T-helper 2 cell treated with Interferon-gamma antibody and Interleukin-4, amounts not matched to agents 5 μg/mL and 100 μg/mL, for 36 hours (primary cell): Measurements from ENCODE around the gene WDPCP.
"Not testable (repeated sequence)": the region's sequence is repeated elsewhere in the genome, so short reads cannot be mapped to it uniquely, and the experiment has no call there.

Experiments used
- DNase-seq: peaks from one replicate; pipeline ENCODE4 v3.0.0; 2021; ENCODE audit warnings: low spot score
- H3K27ac Mint-ChIP-seq: one replicate; pipeline ENCODE4 v1.8.0; 2021; ENCODE audit warnings: mild to moderate bottlenecking, mixed read lengths
- H3K27me3 Mint-ChIP-seq: one replicate; pipeline ENCODE4 v1.8.0; 2021; ENCODE audit warnings: low read depth, mixed read lengths
- H3K36me3 Mint-ChIP-seq: one replicate; pipeline ENCODE4 v1.8.0; 2021; ENCODE audit warnings: low read depth, mixed read lengths
- H3K4me1 Mint-ChIP-seq: one replicate; pipeline ENCODE4 v1.8.0; 2021; ENCODE audit warnings: low read depth, mixed read lengths
- H3K4me3 Mint-ChIP-seq: one replicate; pipeline ENCODE4 v1.8.0; 2022; ENCODE audit warnings: mild to moderate bottlenecking, moderate library complexity, mixed read lengths
- H3K9me3 Mint-ChIP-seq: one replicate; pipeline ENCODE4 v1.8.0; 2021; ENCODE audit warnings: mixed read lengths

Gene WDPCP

GRCh38 chr2:63218800-63219526, 369.3 kb downstream of the WDPCP start:
- no peaks in the 10 kb centered on the region for H3K9me3 Mint-ChIP-seq
- no peaks in the 10 kb centered on the region for H3K27me3 Mint-ChIP-seq
- H3K27ac Mint-ChIP-seq = no peak overlapping the region
- DNase-seq = no peak
- no peaks in the 10 kb centered on the region for H3K36me3 Mint-ChIP-seq
- no peaks in the 10 kb centered on the region for H3K4me1 Mint-ChIP-seq
- H3K4me3 Mint-ChIP-seq = no peak overlapping the region

- Mint-ChIP-seq H3K4me1 (no peaks in the 10 kb centered on the region), H3K4me3 (no peak overlapping the region), H3K27ac (no peak overlapping the region), H3K9me3 (peaks cover under 1% of the 10 kb centered on the region), H3K27me3 (no peaks in the 10 kb centered on the region), H3K36me3 (no peaks in the 10 kb centered on the region)
- DNase-seq = no peak
These were observed 393.0 kb downstream of the WDPCP start for GRCh38 chr2:63195310-63195709.

- H3K4me3 Mint-ChIP-seq = no peak overlapping the region
- no peaks in the 10 kb centered on the region for H3K27me3 Mint-ChIP-seq
- H3K4me1 Mint-ChIP-seq = no peaks in the 10 kb centered on the region
- H3K36me3 Mint-ChIP-seq = no peaks in the 10 kb centered on the region
- no peak overlapping the region for H3K27ac Mint-ChIP-seq
- DNase-seq = no peak
- peaks cover 4% of the 10 kb centered on the region for H3K9me3 Mint-ChIP-seq
These were observed 394.1 kb downstream of the WDPCP start for GRCh38 chr2:63194175-63194574.

GRCh38 chr2:63192889-63193774, 395.1 kb downstream of the WDPCP start:
- Mint-ChIP-seq H3K27ac (no peak overlapping the region), H3K4me1 (no peaks in the 10 kb centered on the region), H3K36me3 (no peaks in the 10 kb centered on the region), H3K4me3 (no peak overlapping the region), H3K27me3 (no peaks in the 10 kb centered on the region), H3K9me3 (peaks cover 15% of the 10 kb centered on the region)
- no peak for DNase-seq

GRCh38 chr2:63192169-63192888, 395.9 kb downstream of the WDPCP start:
- no peaks in the 10 kb centered on the region for H3K27me3 Mint-ChIP-seq
- H3K9me3 Mint-ChIP-seq = peaks cover 18% of the 10 kb centered on the region
- H3K36me3 Mint-ChIP-seq = no peaks in the 10 kb centered on the region
- no peak for DNase-seq
- no peak overlapping the region for H3K4me3 Mint-ChIP-seq
- H3K4me1 Mint-ChIP-seq = no peaks in the 10 kb centered on the region
- H3K27ac Mint-ChIP-seq = no peak overlapping the region

GRCh38 chr2:63189026-63189425, 399.3 kb downstream of the WDPCP start:
- H3K4me3 Mint-ChIP-seq = no peak overlapping the region
- no peaks in the 10 kb centered on the region for H3K36me3 Mint-ChIP-seq
- H3K27ac Mint-ChIP-seq = no peak overlapping the region
- H3K27me3 Mint-ChIP-seq = no peaks in the 10 kb centered on the region
- no peak for DNase-seq
- H3K4me1 Mint-ChIP-seq = no peaks in the 10 kb centered on the region
- H3K9me3 Mint-ChIP-seq = peaks cover 27% of the 10 kb centered on the region

GRCh38 chr2:63186331-63186730, 401.9 kb downstream of the WDPCP start:
- H3K4me1 Mint-ChIP-seq = no peaks in the 10 kb centered on the region
- H3K27ac Mint-ChIP-seq = no peak overlapping the region
- H3K27me3 Mint-ChIP-seq = no peaks in the 10 kb centered on the region
- H3K36me3 Mint-ChIP-seq = no peaks in the 10 kb centered on the region
- no peak for DNase-seq
- H3K9me3 Mint-ChIP-seq = peaks cover 27% of the 10 kb centered on the region
- H3K4me3 Mint-ChIP-seq = no peak overlapping the region

GRCh38 chr2:63163161-63163820, 425.0 kb downstream of the WDPCP start:
- Mint-ChIP-seq H3K27ac (no peak overlapping the region), H3K27me3 (no peaks in the 10 kb centered on the region), H3K4me3 (no peak overlapping the region), H3K4me1 (no peaks in the 10 kb centered on the region), H3K9me3 (no peaks in the 10 kb centered on the region), H3K36me3 (no peaks in the 10 kb centered on the region)
- no peak for DNase-seq

GRCh38 chr2:63159262-63159661, 429.0 kb downstream of the WDPCP start:
- H3K4me3 Mint-ChIP-seq = no peak overlapping the region
- no peak for DNase-seq
- no peaks in the 10 kb centered on the region for H3K36me3 Mint-ChIP-seq
- H3K27ac Mint-ChIP-seq = no peak overlapping the region
- no peaks in the 10 kb centered on the region for H3K9me3 Mint-ChIP-seq
- H3K27me3 Mint-ChIP-seq = no peaks in the 10 kb centered on the region
- no peaks in the 10 kb centered on the region for H3K4me1 Mint-ChIP-seq

- peaks cover 44% of the 10 kb centered on the region for H3K9me3 Mint-ChIP-seq
- not testable (repeated sequence) for H3K27me3 Mint-ChIP-seq, H3K27ac Mint-ChIP-seq, H3K4me1 Mint-ChIP-seq, DNase-seq, H3K36me3 Mint-ChIP-seq, H3K4me3 Mint-ChIP-seq
These were observed 451.6 kb downstream of the WDPCP start for GRCh38 chr2:63136683-63137082.

- Mint-ChIP-seq H3K9me3 (peaks cover 13% of the 10 kb centered on the region), H3K4me3 (no peak overlapping the region), H3K27me3 (no peaks in the 10 kb centered on the region), H3K4me1 (no peaks in the 10 kb centered on the region), H3K36me3 (no peaks in the 10 kb centered on the region), H3K27ac (no peak overlapping the region)
- DNase-seq = no peak
These were observed 456.3 kb downstream of the WDPCP start for GRCh38 chr2:63132020-63132419.

GRCh38 chr2:63131196-63131595, 457.1 kb downstream of the WDPCP start:
- DNase-seq = no peak
- H3K27ac Mint-ChIP-seq = no peak overlapping the region

GRCh38 chr2:63127594-63127993, 460.7 kb downstream of the WDPCP start:
- Mint-ChIP-seq H3K27me3 (no peaks in the 10 kb centered on the region), H3K4me3 (no peak overlapping the region), H3K9me3 (peaks cover 7% of the 10 kb centered on the region), H3K36me3 (no peaks in the 10 kb centered on the region), H3K4me1 (no peaks in the 10 kb centered on the region), H3K27ac (no peak overlapping the region)
- DNase-seq = no peak

More at GRCh38 chr2:63131196-63131595, 457.1 kb downstream of the WDPCP start:
- Mint-ChIP-seq H3K27me3 (no peaks in the 10 kb centered on the region), H3K36me3 (no peaks in the 10 kb centered on the region), H3K4me1 (no peaks in the 10 kb centered on the region), H3K9me3 (peaks cover 7% of the 10 kb centered on the region), H3K4me3 (no peak overlapping the region)
